Measurements from ENCODE around the gene MYOG. TPM values are rescaled to one million over a fixed set of nuclear protein-coding genes. Genes with fewer than 3 reads are reported as not detected.
A peak's percentile ranks its signal among the peaks of the same experiment; 100 is the strongest.

MYOG gene
- total RNA-seq: not detected

- H3K27ac Mint-ChIP-seq: no peak within 1 kb of the TSS
- H3K4me3 Mint-ChIP-seq: no peak within 1 kb of the TSS
- peaks cover 24% of the 10 kb centered on the region for H3K27me3 Mint-ChIP-seq (ENCODE audit: low read depth)
- H3K36me3 Mint-ChIP-seq (ENCODE audit: insufficient read depth in 2 of 2): no peaks in the 10 kb centered on the region
- no peaks in the 10 kb centered on the region for H3K4me1 Mint-ChIP-seq (ENCODE audit: low read depth)
- DNase-seq: no peak
- H3K9me3 Mint-ChIP-seq: no peaks in the 10 kb centered on the region
- no peak for ATAC-seq (replicated peaks in 1 of 2)
Measured at GRCh38 chr1:203085528-203086406, at the start of gene MYOG. Gene MYOG, minus strand, starts transcription at chr1:203086012. Its CDS starts 51 bp downstream, at chr1:203085961.

- Mint-ChIP-seq H3K9me3 (no peaks in the 10 kb centered on the region), H3K27ac (no peak overlapping the region)
Measured at GRCh38 chr1:203133970-203134725, 48.3 kb upstream of the MYOG start.

GRCh38 chr1:203131548-203132200 is 45.9 kb upstream of the MYOG start:
- Mint-ChIP-seq H3K27me3 (ENCODE audit: low read depth) (peaks cover 33% of the 10 kb centered on the region), H3K27ac (no peak overlapping the region), H3K4me3 (no peak overlapping the region), H3K4me1 (ENCODE audit: low read depth) (peaks cover 21% of the 10 kb centered on the region), H3K9me3 (no peaks in the 10 kb centered on the region), H3K36me3 (ENCODE audit: insufficient read depth in 2 of 2) (no peaks in the 10 kb centered on the region)
- DNase-seq (no peak), ATAC-seq (replicated peaks in 1 of 2) (no peak)

More at GRCh38 chr1:203133970-203134725, 48.3 kb upstream of the MYOG start:
- H3K36me3 Mint-ChIP-seq (ENCODE audit: insufficient read depth in 2 of 2): no peaks in the 10 kb centered on the region
- no peak overlapping the region for H3K4me3 Mint-ChIP-seq
- H3K27me3 Mint-ChIP-seq (ENCODE audit: low read depth): peaks cover 16% of the 10 kb centered on the region
- DNase-seq: no peak
- H3K4me1 Mint-ChIP-seq (ENCODE audit: low read depth): peaks cover 7% of the 10 kb centered on the region
- no peak for ATAC-seq (replicated peaks in 1 of 2)

GRCh38 chr1:203130358-203130985 is 44.7 kb upstream of the MYOG start:
- no peaks in the 10 kb centered on the region for H3K9me3 Mint-ChIP-seq
- no peak overlapping the region for H3K4me3 Mint-ChIP-seq
- H3K36me3 Mint-ChIP-seq (ENCODE audit: insufficient read depth in 2 of 2): no peaks in the 10 kb centered on the region
- H3K4me1 Mint-ChIP-seq (ENCODE audit: low read depth): peaks cover 14% of the 10 kb centered on the region
- H3K27me3 Mint-ChIP-seq (ENCODE audit: low read depth): peaks cover 41% of the 10 kb centered on the region
- no peak for ATAC-seq (replicated peaks in 1 of 2)
- no peak overlapping the region for H3K27ac Mint-ChIP-seq
- DNase-seq: no peak

GRCh38 chr1:203129501-203130231 is 43.9 kb upstream of the MYOG start:
- Mint-ChIP-seq H3K4me3 (no peak overlapping the region), H3K36me3 (ENCODE audit: insufficient read depth in 2 of 2) (no peaks in the 10 kb centered on the region), H3K9me3 (no peaks in the 10 kb centered on the region), H3K27me3 (ENCODE audit: low read depth) (peaks cover 43% of the 10 kb centered on the region), H3K4me1 (ENCODE audit: low read depth) (peaks cover 14% of the 10 kb centered on the region), H3K27ac (no peak overlapping the region)
- ATAC-seq (replicated peaks in 1 of 2) (no peak), DNase-seq (no peak)

- no peaks in the 10 kb centered on the region for H3K9me3 Mint-ChIP-seq
- peaks cover 46% of the 10 kb centered on the region for H3K27me3 Mint-ChIP-seq (ENCODE audit: low read depth)
- H3K36me3 Mint-ChIP-seq (ENCODE audit: insufficient read depth in 2 of 2): no peaks in the 10 kb centered on the region
- peaks cover 14% of the 10 kb centered on the region for H3K4me1 Mint-ChIP-seq (ENCODE audit: low read depth)
- DNase-seq: no peak
- H3K4me3 Mint-ChIP-seq: peak overlapping the region in 1 of 2 donors; percentile 38
- no peak overlapping the region for H3K27ac Mint-ChIP-seq
- no peak for ATAC-seq (replicated peaks in 1 of 2)
Measured at GRCh38 chr1:203128716-203129500, 43.1 kb upstream of the MYOG start.

- DNase-seq (no peak), ATAC-seq (replicated peaks in 1 of 2) (no peak)
- H3K4me3 Mint-ChIP-seq: peak overlapping the region in 1 of 2 donors; percentile 70
- no peaks in the 10 kb centered on the region for H3K36me3 Mint-ChIP-seq (ENCODE audit: insufficient read depth in 2 of 2)
- H3K27me3 Mint-ChIP-seq (ENCODE audit: low read depth): peaks cover 51% of the 10 kb centered on the region
- peaks cover 14% of the 10 kb centered on the region for H3K4me1 Mint-ChIP-seq (ENCODE audit: low read depth)
- H3K27ac Mint-ChIP-seq: no peak overlapping the region
- no peaks in the 10 kb centered on the region for H3K9me3 Mint-ChIP-seq
Measured at GRCh38 chr1:203128431-203128715, 42.6 kb upstream of the MYOG start.

GRCh38 chr1:203127666-203128430 is 42.0 kb upstream of the MYOG start, which contains the start of gene ADORA1:
Gene ADORA1, plus strand, starts transcription at chr1:203127726. Its CDS starts 1,116 bp downstream, at chr1:203128842.
- peak in 1 of 2 donors; percentile 8 for DNase-seq
- peak within 1 kb of the TSS; percentile 60 to 70 for H3K4me3 Mint-ChIP-seq
- no peaks in the 10 kb centered on the region for H3K9me3 Mint-ChIP-seq
- H3K4me1 Mint-ChIP-seq (ENCODE audit: low read depth): peaks cover 14% of the 10 kb centered on the region
- H3K27ac Mint-ChIP-seq: no peak within 1 kb of the TSS
- no peaks in the 10 kb centered on the region for H3K36me3 Mint-ChIP-seq (ENCODE audit: insufficient read depth in 2 of 2)
- peak in 1 of 2 donors; percentile 51 for ATAC-seq (replicated peaks in 1 of 2)
- peaks cover 51% of the 10 kb centered on the region for H3K27me3 Mint-ChIP-seq (ENCODE audit: low read depth)

GRCh38 chr1:203126866-203127665 is 41.3 kb upstream of the MYOG start:
- DNase-seq (no peak), ATAC-seq (replicated peaks in 1 of 2) (no peak)
- H3K36me3 Mint-ChIP-seq (ENCODE audit: insufficient read depth in 2 of 2): no peaks in the 10 kb centered on the region
- H3K27ac Mint-ChIP-seq: no peak overlapping the region
- H3K4me3 Mint-ChIP-seq: peak overlapping the region; percentile 33 to 59
- H3K9me3 Mint-ChIP-seq: no peaks in the 10 kb centered on the region
- H3K27me3 Mint-ChIP-seq (ENCODE audit: low read depth): peaks cover 55% of the 10 kb centered on the region
- peaks cover 14% of the 10 kb centered on the region for H3K4me1 Mint-ChIP-seq (ENCODE audit: low read depth)

- Mint-ChIP-seq H3K27ac (no peak overlapping the region), H3K4me1 (ENCODE audit: low read depth) (peaks cover 14% of the 10 kb centered on the region), H3K4me3 (no peak overlapping the region), H3K36me3 (ENCODE audit: insufficient read depth in 2 of 2) (no peaks in the 10 kb centered on the region), H3K9me3 (no peaks in the 10 kb centered on the region), H3K27me3 (ENCODE audit: low read depth) (peaks cover 63% of the 10 kb centered on the region)
- DNase-seq (no peak), ATAC-seq (replicated peaks in 1 of 2) (no peak)
Measured at GRCh38 chr1:203126151-203126865, 40.5 kb upstream of the MYOG start.
